Activated T-cell treated with anti-CD3 and anti-CD28 coated beads, Interleukin-2, amount 50 U/mL, for 24 hours (primary cell): Measurements from ENCODE around the gene PRDX3.
"Not testable (repeated sequence)": the region's sequence is repeated elsewhere in the genome, so short reads cannot be mapped to it uniquely, and the experiment has no call there.

ENCODE experiments used
- DNase-seq: peaks from one replicate; pipeline ENCODE4 v3.0.0-alpha.2; 2020
- H3K27ac Mint-ChIP-seq: 2 replicates; pipeline ENCODE4 v1.8.0; 2020; ENCODE audit warnings: mild to moderate bottlenecking, mixed read lengths
- H3K27me3 Mint-ChIP-seq: 2 replicates; pipeline ENCODE4 v1.8.0; 2020; ENCODE audit warnings: mixed read lengths
- H3K36me3 Mint-ChIP-seq: 2 replicates; pipeline ENCODE4 v1.8.0; 2020; ENCODE audit warnings: low read depth, mixed read lengths
- H3K4me1 Mint-ChIP-seq: 2 replicates; pipeline ENCODE4 v1.8.0; 2020; ENCODE audit warnings: low read depth, mixed read lengths
- H3K4me3 Mint-ChIP-seq: 2 replicates; pipeline ENCODE4 v1.8.0; 2020; ENCODE audit warnings: mild to moderate bottlenecking, moderate library complexity, mixed read lengths
- H3K9me3 Mint-ChIP-seq: 2 replicates; pipeline ENCODE4 v1.8.0; 2020; ENCODE audit warnings: mixed read lengths

The PRDX3 gene

DNA sequence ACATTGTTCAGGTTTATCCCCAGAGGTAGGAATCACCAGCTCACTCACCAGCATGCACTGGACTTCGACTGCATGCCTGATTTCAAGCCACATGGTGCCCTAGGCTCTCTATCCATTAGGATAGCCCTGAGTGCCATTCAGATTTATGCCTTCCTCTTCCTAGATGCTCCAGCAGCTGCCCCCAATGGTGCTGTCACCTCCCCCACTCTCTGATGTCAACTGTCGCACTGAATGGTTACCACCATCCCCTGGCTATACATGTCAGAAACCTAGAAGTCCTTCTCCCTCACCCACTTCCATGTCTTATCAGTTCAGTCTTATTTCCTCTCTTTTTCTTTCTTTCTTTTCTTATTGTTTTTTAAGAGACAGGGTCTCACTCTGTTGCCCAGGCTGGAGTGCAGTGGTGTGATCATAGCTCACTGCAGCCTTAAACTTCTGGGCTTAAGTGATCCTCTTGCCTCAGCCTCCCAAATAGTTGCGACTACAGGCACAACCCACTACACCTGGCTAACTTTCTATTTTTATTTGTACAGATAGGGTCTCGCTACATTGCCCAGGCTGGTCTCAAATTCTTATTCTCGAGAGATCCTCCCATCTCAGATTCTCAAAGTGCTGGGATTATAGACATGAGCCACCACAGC, 16.0 kb downstream of the PRDX3 start:
- Mint-ChIP-seq H3K4me3 (no peak overlapping the region), H3K27ac (peak overlapping the region; percentile 28), H3K4me1 (peaks cover 44% of the 10 kb centered on the region), H3K36me3 (peaks cover 95% of the 10 kb centered on the region), H3K27me3 (no peaks in the 10 kb centered on the region), H3K9me3 (no peaks in the 10 kb centered on the region)
- no peak for DNase-seq

DNA sequence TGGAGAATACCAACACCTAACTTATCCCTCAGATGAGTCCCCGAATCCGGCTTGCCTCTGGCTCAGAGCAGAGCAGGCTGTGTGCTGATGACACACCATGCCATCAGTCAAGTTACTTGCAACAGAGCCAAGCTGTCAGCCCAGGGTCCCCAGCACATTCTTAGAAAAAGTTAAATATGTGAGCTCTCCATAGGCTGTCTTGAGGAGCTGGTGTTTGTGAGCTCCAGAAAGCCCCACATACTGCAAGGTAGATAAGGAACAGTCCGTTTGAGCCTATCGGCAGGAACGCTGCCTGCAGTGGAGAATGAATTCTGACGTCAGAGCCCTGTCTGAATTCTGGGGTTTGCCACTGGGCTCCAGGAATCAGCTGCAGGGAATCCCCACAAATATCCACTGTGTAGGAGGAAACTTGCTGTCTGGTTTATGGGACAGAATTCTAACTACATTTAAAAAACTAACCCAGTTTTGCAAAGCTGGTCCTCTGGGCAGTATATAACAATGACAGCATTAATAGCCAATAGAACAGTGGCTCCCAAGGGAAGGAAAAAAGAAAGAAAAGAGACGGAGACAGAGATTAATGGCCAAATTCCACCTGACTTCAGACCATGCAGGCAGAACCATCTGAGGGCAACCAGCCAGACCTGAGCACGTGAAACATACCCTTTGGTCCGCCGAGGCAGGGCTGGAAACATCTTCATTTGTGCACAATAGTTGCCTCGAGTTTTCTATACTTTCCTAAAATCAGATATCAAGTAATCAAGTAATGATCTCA, 16.7 kb downstream of the PRDX3 start:
- Mint-ChIP-seq H3K4me1 (peaks cover 40% of the 10 kb centered on the region), H3K27me3 (no peaks in the 10 kb centered on the region), H3K36me3 (peaks cover 93% of the 10 kb centered on the region), H3K9me3 (no peaks in the 10 kb centered on the region), H3K27ac (peak overlapping the region; percentile 28), H3K4me3 (no peak overlapping the region)
- DNase-seq, result no peak

DNA sequence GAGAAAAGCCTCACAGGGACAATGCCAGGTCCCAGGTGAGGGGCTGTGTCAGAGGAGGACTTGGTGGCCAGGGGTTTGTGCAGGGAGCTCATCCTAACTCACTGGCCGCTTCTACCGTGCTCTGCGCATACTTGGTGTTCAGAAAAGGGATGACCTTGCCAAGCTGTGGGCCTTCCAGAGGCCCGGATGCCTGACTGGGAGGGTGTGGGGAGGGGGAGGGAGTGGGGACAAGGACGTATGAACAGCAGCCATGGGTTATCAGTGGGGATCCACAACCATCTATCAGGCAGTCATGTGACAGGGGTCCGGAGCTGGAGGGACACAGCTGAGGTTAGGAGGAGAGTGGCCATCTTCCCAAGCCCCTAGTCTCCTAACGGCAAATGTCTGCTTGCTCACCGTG, 19.3 kb downstream of the PRDX3 start:
- peak overlapping the region; percentile 18 for H3K27ac Mint-ChIP-seq
- no peaks in the 10 kb centered on the region for H3K9me3 Mint-ChIP-seq
- H3K27me3 Mint-ChIP-seq, result no peaks in the 10 kb centered on the region
- H3K4me3 Mint-ChIP-seq, result no peak overlapping the region
- H3K36me3 Mint-ChIP-seq, result peaks cover 97% of the 10 kb centered on the region
- DNase-seq, result no peak
- peaks cover 22% of the 10 kb centered on the region for H3K4me1 Mint-ChIP-seq

DNA sequence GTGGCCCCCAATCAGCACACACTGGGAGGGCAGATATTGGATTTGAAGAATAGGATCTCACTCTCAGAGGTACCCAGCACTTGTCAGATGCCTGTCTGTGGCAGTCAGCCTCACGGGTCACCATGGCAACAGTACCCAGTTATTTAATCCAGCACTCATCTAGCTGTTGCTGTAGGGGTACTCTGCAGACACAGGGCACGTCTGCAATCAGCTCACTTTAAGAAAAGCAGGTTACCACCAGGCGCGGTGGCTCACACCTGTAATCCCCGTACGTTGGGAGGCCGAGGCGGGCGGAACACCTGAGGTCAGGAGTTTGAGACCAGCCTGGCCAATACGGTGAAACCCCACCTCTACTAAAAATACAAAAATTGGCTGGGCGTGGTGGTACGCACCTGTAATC, 25.0 kb downstream of the PRDX3 start:
- Mint-ChIP-seq H3K9me3 (no peaks in the 10 kb centered on the region), H3K36me3 (peaks cover 96% of the 10 kb centered on the region), H3K4me3 (no peak overlapping the region), H3K27me3 (no peaks in the 10 kb centered on the region), H3K27ac (no peak overlapping the region), H3K4me1 (no peaks in the 10 kb centered on the region)
- DNase-seq, result no peak

DNA sequence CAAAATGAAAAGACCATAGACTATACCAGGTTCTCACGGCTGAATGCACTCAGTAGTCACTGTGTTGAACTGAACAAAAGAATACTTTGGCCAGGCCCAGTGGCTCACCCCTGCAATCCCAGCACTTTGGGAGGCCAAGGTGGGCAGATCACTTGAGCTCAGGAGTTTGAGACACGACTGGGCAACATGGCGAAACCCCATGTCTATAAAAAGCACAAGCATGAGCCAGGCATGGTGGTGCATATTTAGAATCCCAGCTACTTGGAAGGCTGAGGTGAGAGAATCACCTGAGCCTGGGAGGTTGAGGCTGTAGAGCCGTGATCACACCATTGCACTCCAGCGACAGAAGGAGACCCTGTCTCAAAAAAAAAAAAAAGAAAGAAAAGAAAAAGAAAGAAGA, 25.6 kb downstream of the PRDX3 start:
- Mint-ChIP-seq H3K4me3 (no peak overlapping the region), H3K9me3 (no peaks in the 10 kb centered on the region), H3K27me3 (no peaks in the 10 kb centered on the region), H3K27ac (no peak overlapping the region), H3K4me1 (no peaks in the 10 kb centered on the region), H3K36me3 (peaks cover 95% of the 10 kb centered on the region)
- DNase-seq, result no peak

DNA sequence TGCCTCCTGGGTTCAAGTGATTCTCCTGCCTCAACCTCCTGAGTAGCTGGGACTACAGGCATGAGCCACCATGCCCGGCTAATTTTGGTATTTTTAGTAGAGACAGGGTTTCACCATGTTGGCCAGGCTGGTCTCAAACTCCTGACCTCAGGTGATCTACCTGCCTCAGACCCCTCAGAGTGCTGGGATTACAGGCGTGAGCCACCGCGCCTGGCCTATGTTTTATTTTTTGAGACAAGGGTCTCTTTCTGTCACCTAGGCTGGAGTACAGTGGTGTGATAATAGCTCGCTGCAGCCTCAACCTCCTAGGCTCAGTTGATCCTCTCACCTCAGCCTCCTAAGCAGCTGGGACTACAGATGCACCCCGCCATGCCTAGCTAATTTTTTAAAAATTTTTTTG, 27.0 kb downstream of the PRDX3 start:
- not testable (repeated sequence) for H3K4me3 Mint-ChIP-seq, H3K27ac Mint-ChIP-seq, H3K4me1 Mint-ChIP-seq, H3K27me3 Mint-ChIP-seq, H3K9me3 Mint-ChIP-seq, DNase-seq
- peaks cover 96% of the 10 kb centered on the region for H3K36me3 Mint-ChIP-seq

DNA sequence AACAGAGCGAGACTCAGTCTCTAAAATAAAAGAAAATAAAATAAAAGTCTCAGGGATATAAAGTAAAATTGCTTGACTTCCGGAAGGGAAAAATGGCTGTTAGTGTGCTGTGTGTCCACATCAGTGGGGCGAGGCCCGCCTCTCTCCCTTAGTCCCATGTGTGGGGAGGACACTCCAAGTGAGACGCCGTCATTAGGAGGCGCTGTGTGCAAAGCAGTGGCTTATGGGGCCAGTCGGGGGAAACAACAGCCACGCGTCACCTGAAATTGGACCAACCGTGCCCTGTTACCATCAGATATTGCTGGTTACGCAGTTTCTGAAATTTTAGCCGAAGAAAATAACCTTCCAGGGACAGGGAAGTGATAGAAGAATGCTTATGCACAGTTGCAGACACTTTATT, 28.9 kb downstream of the PRDX3 start:
- no peak for DNase-seq
- Mint-ChIP-seq H3K27ac (no peak overlapping the region), H3K36me3 (peaks cover 91% of the 10 kb centered on the region)

DNA sequence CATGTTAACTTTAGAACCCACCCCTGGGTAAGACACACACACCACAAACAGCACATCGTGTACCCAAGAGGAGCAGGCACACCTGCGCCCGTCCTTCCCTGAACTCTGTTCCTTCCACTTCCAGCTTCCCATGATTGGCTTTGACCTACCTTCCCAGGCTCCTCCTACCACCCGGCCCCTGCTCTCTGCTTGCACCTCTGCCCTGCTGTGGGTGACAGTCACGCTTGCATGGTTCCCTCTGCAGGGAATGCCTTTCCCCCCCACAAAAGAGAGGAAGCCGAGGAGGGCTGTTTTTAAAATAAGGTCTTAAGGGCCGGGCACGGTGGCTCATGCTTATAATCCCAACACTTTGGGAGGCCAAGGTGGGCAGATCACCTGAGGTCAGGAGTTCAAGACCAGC, 29.5 kb downstream of the PRDX3 start:
- Mint-ChIP-seq H3K9me3 (no peaks in the 10 kb centered on the region), H3K4me1 (no peaks in the 10 kb centered on the region), H3K36me3 (peaks cover 85% of the 10 kb centered on the region), H3K27me3 (no peaks in the 10 kb centered on the region), H3K27ac (no peak overlapping the region), H3K4me3 (no peak overlapping the region)
- DNase-seq, result no peak

More for the DNA sequence above, 28.9 kb downstream of the PRDX3 start:
- H3K9me3 Mint-ChIP-seq, result no peaks in the 10 kb centered on the region
- H3K27me3 Mint-ChIP-seq, result no peaks in the 10 kb centered on the region
- H3K4me1 Mint-ChIP-seq, result no peaks in the 10 kb centered on the region
- H3K4me3 Mint-ChIP-seq, result no peak overlapping the region

DNA sequence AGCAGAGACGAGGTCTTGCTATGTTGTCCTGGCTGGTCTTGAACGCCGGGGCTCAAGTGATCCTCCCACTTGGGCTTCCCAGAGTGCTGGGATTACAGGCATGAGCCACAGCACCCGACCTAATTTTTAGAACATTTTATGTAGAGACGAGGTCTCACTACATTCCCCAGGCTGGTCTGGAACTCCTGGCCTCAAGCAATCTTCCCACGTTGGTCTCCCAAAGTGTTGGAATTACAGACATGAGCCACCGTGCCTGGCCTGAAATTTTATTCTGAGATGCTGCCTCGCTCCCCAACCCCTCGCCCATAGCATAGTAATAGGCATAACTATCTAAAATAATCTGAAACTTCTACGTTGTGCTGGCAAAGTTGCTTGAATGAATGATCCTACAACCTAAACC, 35.0 kb downstream of the PRDX3 start:
- no peak overlapping the region for H3K27ac Mint-ChIP-seq
- peaks cover 84% of the 10 kb centered on the region for H3K36me3 Mint-ChIP-seq

DNA sequence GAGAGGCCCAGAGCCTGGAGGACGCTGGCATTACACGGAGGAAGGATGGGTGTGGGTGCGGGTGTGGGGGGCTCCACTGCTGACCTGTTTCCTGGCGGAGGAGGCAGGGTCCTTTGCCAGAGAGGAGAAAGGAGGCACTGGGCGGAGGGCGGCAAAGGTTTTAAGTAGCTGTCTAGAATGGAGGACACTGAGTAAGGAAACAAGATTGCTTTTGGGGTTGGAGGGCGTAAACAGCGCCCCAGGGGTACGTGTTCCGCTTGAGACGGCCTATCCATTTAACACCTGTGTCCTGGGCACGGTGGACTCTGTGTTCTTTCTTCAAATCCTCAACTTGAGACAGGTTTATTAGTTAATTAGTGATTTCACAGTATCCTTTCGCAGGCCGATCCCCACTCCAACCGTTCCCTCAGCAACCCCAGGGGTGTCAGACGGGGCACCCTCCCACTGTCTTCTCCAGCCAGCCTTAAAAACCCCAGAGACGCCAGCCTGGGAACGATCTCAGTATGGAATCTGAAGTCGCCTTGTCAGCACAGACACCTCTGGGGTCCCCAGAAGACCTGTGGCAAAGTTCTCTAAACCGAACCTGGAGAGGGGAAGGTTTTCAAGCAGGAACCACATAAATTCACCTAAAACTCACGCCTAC, 37.9 kb downstream of the PRDX3 start:
- H3K36me3 Mint-ChIP-seq, result peaks cover 71% of the 10 kb centered on the region
- peak overlapping the region; percentile 37 for H3K27ac Mint-ChIP-seq
- H3K4me1 Mint-ChIP-seq, result peaks cover 16% of the 10 kb centered on the region
- no peak for DNase-seq
- H3K9me3 Mint-ChIP-seq, result no peaks in the 10 kb centered on the region
- H3K4me3 Mint-ChIP-seq, result no peak overlapping the region
- H3K27me3 Mint-ChIP-seq, result no peaks in the 10 kb centered on the region

More for the DNA sequence above, 35.0 kb downstream of the PRDX3 start:
- Mint-ChIP-seq H3K27me3 (no peaks in the 10 kb centered on the region), H3K4me3 (no peak overlapping the region), H3K9me3 (no peaks in the 10 kb centered on the region), H3K4me1 (peaks cover 6% of the 10 kb centered on the region)
- no peak for DNase-seq

DNA sequence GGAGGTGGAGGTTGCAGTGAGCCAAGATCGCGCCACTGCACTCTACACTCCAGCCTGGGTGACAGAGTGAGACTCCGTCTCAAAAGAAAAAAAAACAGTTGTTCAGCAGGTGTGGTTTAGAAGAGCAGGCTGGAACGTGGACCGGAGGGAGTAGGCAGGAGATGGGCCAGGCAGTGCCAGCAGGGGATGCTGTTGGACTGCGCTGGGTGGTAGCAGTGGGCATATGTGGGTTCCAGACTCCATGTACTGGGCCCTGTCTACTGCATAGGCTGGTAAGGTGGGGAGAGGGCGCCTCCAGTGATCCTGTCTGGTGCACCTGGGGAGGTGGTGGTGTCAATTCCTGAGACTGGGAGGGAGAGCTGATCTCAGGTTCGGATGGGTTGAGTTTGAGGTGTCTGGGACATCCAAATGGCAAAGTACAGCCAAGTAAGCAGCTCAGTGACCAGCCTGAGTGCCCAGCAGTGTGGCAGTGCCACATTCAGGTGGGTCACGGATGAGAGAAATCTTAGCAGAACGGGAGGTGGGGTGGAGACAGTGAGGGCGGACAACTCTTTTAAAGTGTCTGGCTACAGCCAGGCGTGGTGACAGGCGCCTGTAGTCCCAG, 39.0 kb downstream of the PRDX3 start:
- Mint-ChIP-seq H3K36me3 (peaks cover 75% of the 10 kb centered on the region), H3K27ac (peak overlapping the region; percentile 71), H3K4me3 (no peak overlapping the region), H3K9me3 (no peaks in the 10 kb centered on the region), H3K4me1 (peaks cover 23% of the 10 kb centered on the region), H3K27me3 (no peaks in the 10 kb centered on the region)
- peak; percentile 61 for DNase-seq

DNA sequence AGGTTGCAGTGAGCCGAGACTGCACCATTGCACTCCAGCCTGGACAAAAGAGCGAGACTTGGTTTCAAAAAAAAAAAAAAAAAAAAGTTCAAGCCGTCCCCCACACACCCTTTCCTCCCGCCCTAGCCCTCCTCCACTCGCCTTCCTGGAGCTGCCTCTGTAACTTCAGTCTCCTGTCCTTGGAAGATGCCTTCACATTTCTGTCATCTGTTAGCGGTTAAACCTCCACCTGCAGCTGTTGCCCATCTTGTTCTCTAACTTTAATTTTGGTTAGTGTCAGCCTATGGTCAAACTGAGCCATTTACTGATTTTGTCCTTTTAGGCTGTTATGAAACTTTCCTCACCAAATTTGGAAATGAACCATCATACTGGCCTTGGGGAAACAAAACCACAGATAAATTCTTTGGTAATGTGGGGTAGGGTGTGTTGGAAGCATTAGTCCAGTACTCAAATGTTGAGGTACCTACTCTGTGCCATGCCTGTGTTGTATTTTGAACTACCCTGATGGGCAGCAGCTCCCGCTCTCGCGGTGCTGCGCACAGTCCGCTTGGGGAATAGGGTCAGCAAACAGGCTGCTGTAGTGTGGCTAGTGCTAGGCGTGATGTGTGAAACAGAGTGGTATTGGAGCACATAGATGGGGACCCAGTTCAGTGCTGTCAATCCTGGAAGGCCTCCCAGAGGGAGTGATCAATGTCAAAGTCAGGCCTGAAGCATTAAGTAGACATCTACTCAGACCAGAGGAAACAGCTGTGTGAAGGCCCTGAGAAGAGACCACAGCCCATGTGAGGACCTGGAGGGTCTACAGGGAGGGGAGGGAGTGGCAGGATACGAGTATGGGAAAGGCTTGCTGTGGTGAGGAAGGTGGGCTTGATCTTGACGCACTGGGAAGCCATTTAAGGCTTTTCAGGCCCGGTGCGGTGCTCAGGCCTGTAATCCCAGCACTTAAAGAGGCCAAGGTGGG, 40.0 kb downstream of the PRDX3 start:
- no peak overlapping the region for H3K4me3 Mint-ChIP-seq
- peak overlapping the region; percentile 71 for H3K27ac Mint-ChIP-seq
- H3K4me1 Mint-ChIP-seq, result peaks cover 32% of the 10 kb centered on the region
- no peaks in the 10 kb centered on the region for H3K9me3 Mint-ChIP-seq
- peaks cover 80% of the 10 kb centered on the region for H3K36me3 Mint-ChIP-seq
- DNase-seq, result no peak
- no peaks in the 10 kb centered on the region for H3K27me3 Mint-ChIP-seq

DNA sequence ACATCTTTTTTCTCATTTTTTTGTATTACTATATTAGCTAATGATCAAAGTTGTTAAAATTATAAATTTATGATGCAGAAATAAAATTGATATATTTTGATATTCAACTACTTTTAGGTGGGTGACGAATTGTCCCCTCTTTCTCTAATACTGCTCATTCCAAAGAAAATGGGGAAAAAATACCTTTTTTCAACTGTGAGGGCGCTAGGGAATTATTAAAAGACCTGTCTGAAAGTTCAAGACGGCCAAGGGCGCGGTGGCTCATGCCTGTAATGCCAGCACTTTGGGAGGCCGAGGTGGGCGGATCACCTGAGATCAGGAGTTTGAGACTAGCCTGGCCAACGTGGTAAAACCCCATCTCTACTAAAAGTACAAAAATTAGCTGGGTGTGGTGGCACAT, 40.7 kb downstream of the PRDX3 start:
- H3K9me3 Mint-ChIP-seq, H3K27me3 Mint-ChIP-seq, DNase-seq, H3K4me3 Mint-ChIP-seq: not testable (repeated sequence)
- H3K27ac Mint-ChIP-seq, result peak overlapping the region; percentile 66
- peaks cover 80% of the 10 kb centered on the region for H3K36me3 Mint-ChIP-seq
- peaks cover 39% of the 10 kb centered on the region for H3K4me1 Mint-ChIP-seq

DNA sequence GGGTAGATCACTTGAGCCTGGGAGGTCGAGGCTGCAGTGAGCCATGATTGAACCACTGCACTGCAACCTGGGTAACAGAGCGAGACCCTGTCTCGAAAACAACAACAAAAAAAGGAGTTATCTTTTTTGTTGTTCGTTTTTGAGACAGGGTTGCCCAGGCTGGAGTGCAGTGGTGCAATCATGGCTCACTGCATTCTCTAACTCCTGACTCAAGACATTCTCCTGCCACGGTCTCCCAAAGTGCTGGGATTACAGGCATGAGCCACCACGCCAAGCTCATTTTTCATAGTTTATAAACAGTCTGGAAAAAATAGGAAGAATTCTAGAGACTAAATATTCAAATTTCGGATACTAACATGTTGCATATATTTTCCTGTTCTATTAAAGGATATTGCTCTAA, 42.5 kb downstream of the PRDX3 start:
- Mint-ChIP-seq H3K4me3 (no peak overlapping the region), H3K4me1 (peaks cover 55% of the 10 kb centered on the region), H3K9me3 (no peaks in the 10 kb centered on the region), H3K27me3 (no peaks in the 10 kb centered on the region), H3K27ac (peak overlapping the region; percentile 97), H3K36me3 (peaks cover 80% of the 10 kb centered on the region)
- DNase-seq, result no peak
